ENCODE measurements around the gene CTNS.

Gene CTNS

GRCh38 chr17:3626831-3627768, 9.5 kb upstream of the CTNS start:
- DNase-seq (ENCODE audit: low read depth) = no peak

- no peak for DNase-seq (ENCODE audit: low read depth)
Observed at GRCh38 chr17:3627769-3628167, 8.8 kb upstream of the CTNS start.

- no peak for DNase-seq (ENCODE audit: low read depth)
Observed at GRCh38 chr17:3630781-3631180, 5.8 kb upstream of the CTNS start.

GRCh38 chr17:3632287-3632686, 4.3 kb upstream of the CTNS start:
- DNase-seq (ENCODE audit: low read depth) = no peak

- no peak for DNase-seq (ENCODE audit: low read depth)
Observed at GRCh38 chr17:3635474-3636153, 946 bp upstream of the CTNS start.

GRCh38 chr17:3636908-3637373, 381 bp downstream of the CTNS start:
- no peak for DNase-seq (ENCODE audit: low read depth)

GRCh38 chr17:3639981-3640596, 3.5 kb downstream of the CTNS start:
- DNase-seq (ENCODE audit: low read depth) = no peak

GRCh38 chr17:3641014-3641413, 4.5 kb downstream of the CTNS start:
- no peak for DNase-seq (ENCODE audit: low read depth)

GRCh38 chr17:3641717-3642486, 5.3 kb downstream of the CTNS start:
- DNase-seq (ENCODE audit: low read depth) = no peak

GRCh38 chr17:3643889-3644349, 7.4 kb downstream of the CTNS start:
- no peak for DNase-seq (ENCODE audit: low read depth)

GRCh38 chr17:3645310-3645709, 8.8 kb downstream of the CTNS start:
- no peak for DNase-seq (ENCODE audit: low read depth)

- no peak for DNase-seq (ENCODE audit: low read depth)
Observed at GRCh38 chr17:3647251-3647650, 10.7 kb downstream of the CTNS start.

GRCh38 chr17:3647769-3648555, 11.4 kb downstream of the CTNS start:
- no peak for DNase-seq (ENCODE audit: low read depth)

GRCh38 chr17:3655766-3656165, 19.2 kb downstream of the CTNS start:
- DNase-seq (ENCODE audit: low read depth) = no peak

GRCh38 chr17:3656353-3656752, 19.8 kb downstream of the CTNS start:
- no peak for DNase-seq (ENCODE audit: low read depth)

GRCh38 chr17:3656755-3657587, 20.4 kb downstream of the CTNS start:
- DNase-seq (ENCODE audit: low read depth) = no peak

GRCh38 chr17:3657588-3657869, 21.0 kb downstream of the CTNS start:
- no peak for DNase-seq (ENCODE audit: low read depth)

- no peak for DNase-seq (ENCODE audit: low read depth)
Observed at GRCh38 chr17:3657874-3658783, 21.6 kb downstream of the CTNS start.

- DNase-seq (ENCODE audit: low read depth) = no peak
Observed at GRCh38 chr17:3658784-3659449, 22.4 kb downstream of the CTNS start.

Data from activated T-helper 1 cell treated with Interleukin-2 at 50 U/mL for 16 hours (primary cell).